A172 (cell line): ENCODE results near the gene APIP. TPM values are rescaled to one million over a fixed set of nuclear protein-coding genes. Genes with fewer than 3 reads are reported as not detected.

Experiments used
- DNase-seq: peaks from one replicate; pipeline ENCODE4 v3.0.0-alpha.2; 2015; ENCODE audit warnings: low spot score
- total RNA-seq: library from RNA; depleted of rRNA; stranded (reverse); fragments of >200 nt; shearing (Covaris generic); gene quantifications from 2 replicates; pipeline ENCODE4 v1.2.3, GENCODE V29; 2014; rRNA removed

The APIP gene
- 70.5 and 91.1 TPM in 2 replicates for total RNA-seq

- DNase-seq = peak; percentile 99
Measured at GRCh38 chr11:34916015-34916842, at the start of gene APIP, which contains the start of gene PDHX. Gene APIP (minus strand): TSS chr11:34916379. CDS start chr11:34916284, 95 bp downstream. Gene PDHX (plus strand): TSS chr11:34916618. CDS start chr11:34916656, 38 bp downstream.

GRCh38 chr11:34964610-34965331, 48.6 kb upstream of the APIP start:
- no peak for DNase-seq

GRCh38 chr11:34963351-34963750, 47.2 kb upstream of the APIP start:
- no peak for DNase-seq

- DNase-seq = no peak
Measured at GRCh38 chr11:34962034-34962433, 45.9 kb upstream of the APIP start.

GRCh38 chr11:34960277-34960676, 44.1 kb upstream of the APIP start:
- no peak for DNase-seq

- no peak for DNase-seq
Measured at GRCh38 chr11:34959770-34960169, 43.6 kb upstream of the APIP start.

- no peak for DNase-seq
Measured at GRCh38 chr11:34957606-34958005, 41.4 kb upstream of the APIP start.

- DNase-seq = no peak
Measured at GRCh38 chr11:34957206-34957605, 41.0 kb upstream of the APIP start.

GRCh38 chr11:34953955-34954354, 37.8 kb upstream of the APIP start:
- DNase-seq = no peak

- DNase-seq = no peak
Measured at GRCh38 chr11:34948696-34949095, 32.5 kb upstream of the APIP start.

- no peak for DNase-seq
Measured at GRCh38 chr11:34944692-34945091, 28.5 kb upstream of the APIP start.

GRCh38 chr11:34941688-34942087, 25.5 kb upstream of the APIP start:
- no peak for DNase-seq

- DNase-seq = no peak
Measured at GRCh38 chr11:34940026-34940677, 24.0 kb upstream of the APIP start.

- DNase-seq = no peak
Measured at GRCh38 chr11:34938611-34939010, 22.4 kb upstream of the APIP start.

GRCh38 chr11:34936945-34937629, 20.9 kb upstream of the APIP start:
- DNase-seq = no peak

- DNase-seq = no peak
Measured at GRCh38 chr11:34929794-34930763, 13.9 kb upstream of the APIP start.

GRCh38 chr11:34928960-34929680, 12.9 kb upstream of the APIP start:
- no peak for DNase-seq

- DNase-seq = no peak
Measured at GRCh38 chr11:34928268-34928959, 12.2 kb upstream of the APIP start.

GRCh38 chr11:34926831-34927132, 10.6 kb upstream of the APIP start:
- DNase-seq = no peak
